Thyroid gland (tissue), 4 donors: Measurements from ENCODE around the gene KRT38.

Experiments used
- POLR2A ChIP-seq, 2 donors: fragments of 450-650 bp; IDR thresholded peaks; one replicate each; pipeline ENCODE4 v1.6.1; 2017; ENCODE audit warnings: antibody characterized with exemption in 2 of 2, mild to moderate bottlenecking in 2 of 2, moderate library complexity in 1 of 2
- TF ChIP-seq, protein P1 (sequence below), 6 experiments: fragments of 200-600 bp in 3 of 6; fragments of 450-650 bp in 3 of 6; sonication (generic) in 3 of 6; IDR thresholded peaks; one replicate each; pipeline ENCODE4 v1.5.1; 2016 to 2019; ENCODE audit warnings: antibody characterized with exemption in 6 of 6, mild to moderate bottlenecking in 2 of 6, inconsistent platforms in 1 of 6, moderate library complexity in 1 of 6

DNA sequence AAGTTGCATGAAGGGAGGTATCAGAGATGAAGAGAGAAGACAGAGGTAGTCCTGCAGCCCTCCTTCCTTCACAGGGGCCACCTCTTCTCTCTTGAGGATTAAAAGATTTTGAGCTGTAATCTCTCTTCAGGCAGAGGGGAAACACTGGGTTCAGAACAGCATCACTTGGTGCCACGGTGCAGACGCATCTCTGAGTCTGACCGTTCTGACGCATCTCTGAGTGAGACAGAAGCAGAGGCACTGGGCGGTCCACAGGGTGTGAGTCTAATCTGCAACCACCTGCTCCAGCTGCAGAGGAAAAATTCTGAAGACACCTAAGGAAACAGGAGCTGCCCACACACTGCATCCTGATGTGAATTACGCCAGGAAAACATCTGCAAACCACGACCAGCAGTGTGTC, 11.1 kb downstream of the KRT38 start:
- TF ChIP-seq POLR2A (IDR thresholded peaks at IDR 0.05) = no peak
- TF ChIP-seq, protein P1, sequence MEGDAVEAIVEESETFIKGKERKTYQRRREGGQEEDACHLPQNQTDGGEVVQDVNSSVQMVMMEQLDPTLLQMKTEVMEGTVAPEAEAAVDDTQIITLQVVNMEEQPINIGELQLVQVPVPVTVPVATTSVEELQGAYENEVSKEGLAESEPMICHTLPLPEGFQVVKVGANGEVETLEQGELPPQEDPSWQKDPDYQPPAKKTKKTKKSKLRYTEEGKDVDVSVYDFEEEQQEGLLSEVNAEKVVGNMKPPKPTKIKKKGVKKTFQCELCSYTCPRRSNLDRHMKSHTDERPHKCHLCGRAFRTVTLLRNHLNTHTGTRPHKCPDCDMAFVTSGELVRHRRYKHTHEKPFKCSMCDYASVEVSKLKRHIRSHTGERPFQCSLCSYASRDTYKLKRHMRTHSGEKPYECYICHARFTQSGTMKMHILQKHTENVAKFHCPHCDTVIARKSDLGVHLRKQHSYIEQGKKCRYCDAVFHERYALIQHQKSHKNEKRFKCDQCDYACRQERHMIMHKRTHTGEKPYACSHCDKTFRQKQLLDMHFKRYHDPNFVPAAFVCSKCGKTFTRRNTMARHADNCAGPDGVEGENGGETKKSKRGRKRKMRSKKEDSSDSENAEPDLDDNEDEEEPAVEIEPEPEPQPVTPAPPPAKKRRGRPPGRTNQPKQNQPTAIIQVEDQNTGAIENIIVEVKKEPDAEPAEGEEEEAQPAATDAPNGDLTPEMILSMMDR (IDR thresholded peaks at IDR 0.05) = no peak
